Activated CD8-positive, alpha-beta memory T cell treated with anti-CD3 and anti-CD28 coated beads, Interleukin-2, amount 10 ng/mL, durations not matched to agents 7 days and 5 days (primary cell): Measurements from ENCODE around the gene DOCK1. TPM values are rescaled to one million over a fixed set of nuclear protein-coding genes. Genes with fewer than 3 reads are reported as not detected.

Experiments used
- ATAC-seq: fragments of 150-1000 bp; cut with Tn5 transposase; one replicate; pipeline ENCODE4 v1.10.0; 2021; ENCODE audit warnings: moderate library complexity
- CTCF ChIA-PET: fragments of 350-600 bp; sonication (Branson Sonifier 250); formaldehyde crosslinking; loops from one replicate; lab custom pipeline; 2021; ENCODE audit warnings: antibody characterized with exemption; lab: Charles Lee
- DNase-seq: peaks from one replicate; pipeline ENCODE4 v3.0.0-alpha.2; 2020
- H3K27ac Mint-ChIP-seq: one replicate; pipeline ENCODE4 v1.8.0; 2021; ENCODE audit warnings: mild to moderate bottlenecking, mixed read lengths
- H3K27me3 Mint-ChIP-seq: one replicate; pipeline ENCODE4 v1.8.0; 2021; ENCODE audit warnings: mixed read lengths
- H3K36me3 Mint-ChIP-seq: one replicate; pipeline ENCODE4 v1.8.0; 2021; ENCODE audit warnings: mild to moderate bottlenecking, mixed read lengths
- H3K4me1 Mint-ChIP-seq: one replicate; pipeline ENCODE4 v1.8.0; 2021; ENCODE audit warnings: mixed read lengths
- H3K4me3 Mint-ChIP-seq: one replicate; pipeline ENCODE4 v1.8.0; 2021; ENCODE audit warnings: mild to moderate bottlenecking, moderate library complexity, mixed read lengths
- H3K9me3 Mint-ChIP-seq: one replicate; pipeline ENCODE4 v1.8.0; 2022; ENCODE audit warnings: low read depth, mixed read lengths
- total RNA-seq, 2 experiments: library from RNA; stranded (reverse); gene quantifications; one replicate each; pipeline ENCODE4 v1.2.3, GENCODE V29; 2021

Gene DOCK1
- total RNA-seq, 2 experiments from 2014 or later = 0.07 TPM; not detected in 1

GRCh38 chr10:127318396-127318795, 413.2 kb downstream of the DOCK1 start:
- no peak overlapping the region for H3K27ac Mint-ChIP-seq
- no peaks in the 10 kb centered on the region for H3K9me3 Mint-ChIP-seq
- no peak overlapping the region for H3K4me3 Mint-ChIP-seq
- no peaks in the 10 kb centered on the region for H3K27me3 Mint-ChIP-seq
- H3K36me3 Mint-ChIP-seq = no peaks in the 10 kb centered on the region
- CTCF ChIA-PET = no interaction called here
- DNase-seq (no peak), ATAC-seq (no peak)
- H3K4me1 Mint-ChIP-seq = no peaks in the 10 kb centered on the region

DNA sequence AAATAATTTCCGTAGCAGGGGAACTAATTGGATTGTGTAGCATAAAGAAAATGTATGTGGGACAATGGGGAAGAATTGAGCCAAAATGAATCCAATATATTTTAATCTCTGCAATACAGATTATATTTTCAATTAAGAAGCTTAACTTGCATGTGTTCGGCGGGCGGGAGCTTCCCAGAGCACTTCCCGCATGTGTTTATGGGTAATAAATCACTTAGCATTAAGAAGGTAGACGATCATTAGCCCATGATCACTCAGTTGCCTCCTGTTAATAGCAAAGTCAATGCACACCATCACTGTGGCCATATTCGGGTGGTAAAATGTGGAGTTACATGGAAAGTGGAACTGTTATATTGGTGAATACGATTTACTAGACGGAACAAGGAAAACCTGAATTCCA, 414.0 kb downstream of the DOCK1 start:
- no peak overlapping the region for H3K27ac Mint-ChIP-seq

GRCh38 chr10:127319691-127320090, 414.5 kb downstream of the DOCK1 start:
- ATAC-seq (no peak), DNase-seq (no peak)
- no peaks in the 10 kb centered on the region for H3K36me3 Mint-ChIP-seq
- H3K27ac Mint-ChIP-seq = no peak overlapping the region
- H3K27me3 Mint-ChIP-seq = no peaks in the 10 kb centered on the region
- CTCF ChIA-PET = no interaction called here
- no peaks in the 10 kb centered on the region for H3K9me3 Mint-ChIP-seq
- no peaks in the 10 kb centered on the region for H3K4me1 Mint-ChIP-seq
- H3K4me3 Mint-ChIP-seq = no peak overlapping the region

More for the DNA sequence above, 414.0 kb downstream of the DOCK1 start:
- Mint-ChIP-seq H3K9me3 (no peaks in the 10 kb centered on the region), H3K36me3 (no peaks in the 10 kb centered on the region), H3K27me3 (no peaks in the 10 kb centered on the region), H3K4me1 (no peaks in the 10 kb centered on the region), H3K4me3 (no peak overlapping the region)
- ATAC-seq = no peak
- no peak for DNase-seq
- CTCF ChIA-PET = no interaction called here

DNA sequence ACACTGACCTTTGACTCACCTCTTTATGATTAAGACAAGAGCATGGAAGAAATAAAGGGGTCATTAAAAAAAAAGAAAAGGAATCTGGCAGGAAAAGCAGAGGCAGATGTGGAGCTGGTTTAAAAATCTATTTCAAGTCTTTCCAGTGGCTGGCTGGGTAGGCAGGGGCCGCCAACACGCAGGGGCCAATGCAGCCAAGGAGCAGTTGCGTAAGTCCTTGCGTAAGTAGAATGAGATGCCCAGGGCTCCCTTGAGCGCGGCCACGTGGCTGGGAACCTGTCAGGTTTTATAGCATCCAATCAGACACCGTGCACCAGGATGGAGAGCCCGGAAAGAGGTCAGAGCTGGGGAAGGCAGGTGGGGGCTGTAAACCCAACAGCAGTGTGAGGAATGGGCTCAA, 414.9 kb downstream of the DOCK1 start:
- CTCF ChIA-PET = no interaction called here
- no peaks in the 10 kb centered on the region for H3K36me3 Mint-ChIP-seq
- H3K9me3 Mint-ChIP-seq = no peaks in the 10 kb centered on the region
- ATAC-seq (no peak), DNase-seq (no peak)
- no peaks in the 10 kb centered on the region for H3K4me1 Mint-ChIP-seq
- H3K4me3 Mint-ChIP-seq = no peak overlapping the region
- no peaks in the 10 kb centered on the region for H3K27me3 Mint-ChIP-seq
- no peak overlapping the region for H3K27ac Mint-ChIP-seq

DNA sequence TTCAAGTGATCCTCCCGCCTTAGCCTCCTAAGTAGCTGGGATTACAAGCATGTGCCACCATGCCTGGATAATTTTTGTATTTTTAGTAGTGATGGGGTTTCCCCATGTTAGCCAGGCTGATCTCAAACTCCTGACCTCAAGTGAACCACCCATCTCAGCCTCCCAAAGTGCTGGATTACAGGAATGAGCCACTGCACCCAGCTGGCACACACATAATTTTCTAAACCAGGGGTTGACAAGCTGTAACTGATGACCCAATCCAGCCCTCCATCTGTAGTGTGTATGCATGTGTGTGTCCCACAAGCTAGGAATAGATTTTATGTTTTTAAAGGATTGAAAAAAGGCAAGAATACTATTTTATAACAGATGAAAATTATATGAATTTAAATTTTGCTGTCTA, 417.1 kb downstream of the DOCK1 start:
- Mint-ChIP-seq H3K4me3 (no peak overlapping the region), H3K27ac (no peak overlapping the region), H3K36me3 (no peaks in the 10 kb centered on the region), H3K9me3 (no peaks in the 10 kb centered on the region), H3K4me1 (no peaks in the 10 kb centered on the region), H3K27me3 (no peaks in the 10 kb centered on the region)
- CTCF ChIA-PET = no interaction called here
- ATAC-seq = no peak
- no peak for DNase-seq

DNA sequence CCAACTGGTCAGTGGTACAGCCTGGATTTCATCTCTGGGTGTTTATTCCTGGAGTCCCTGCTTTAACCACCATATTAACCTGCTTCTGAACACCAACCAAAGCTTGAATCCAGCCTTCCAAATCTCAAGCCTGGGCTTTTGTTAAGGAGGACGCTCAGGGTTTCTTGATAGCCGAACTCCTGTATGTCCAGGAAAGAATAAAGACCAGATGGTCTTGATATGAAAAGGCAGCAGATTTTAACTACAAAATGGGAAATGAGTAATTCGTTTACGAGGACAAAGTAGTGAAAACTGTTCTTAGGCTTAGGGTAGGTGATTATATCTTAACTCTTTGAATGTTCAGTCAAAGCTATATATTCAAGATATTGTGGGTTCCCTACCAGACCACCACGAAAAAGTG, 420.3 kb downstream of the DOCK1 start:
- no peak overlapping the region for H3K27ac Mint-ChIP-seq
- no peaks in the 10 kb centered on the region for H3K27me3 Mint-ChIP-seq
- no peak overlapping the region for H3K4me3 Mint-ChIP-seq
- CTCF ChIA-PET = no interaction called here
- no peaks in the 10 kb centered on the region for H3K4me1 Mint-ChIP-seq
- H3K36me3 Mint-ChIP-seq = no peaks in the 10 kb centered on the region
- H3K9me3 Mint-ChIP-seq = no peaks in the 10 kb centered on the region
- ATAC-seq (no peak), DNase-seq (no peak)

DNA sequence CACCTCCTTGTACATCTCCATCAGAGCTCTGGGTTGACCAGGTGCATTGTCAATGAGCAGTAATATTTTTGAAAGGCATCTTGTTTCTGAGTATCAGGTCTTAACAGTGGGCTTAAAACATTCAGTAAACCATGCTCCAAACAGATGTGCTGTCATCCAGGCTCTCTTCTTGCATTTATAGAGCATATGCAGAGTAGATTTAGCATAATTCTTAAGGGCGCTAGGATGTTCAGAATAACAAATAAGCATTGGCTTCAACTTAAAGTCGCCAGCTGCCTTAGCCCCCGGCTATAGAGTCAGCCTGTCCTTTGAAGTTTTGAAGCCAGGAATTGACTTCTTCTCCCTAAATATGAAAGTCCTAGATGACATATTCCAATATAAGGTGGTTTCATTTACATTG, 421.7 kb downstream of the DOCK1 start:
- Mint-ChIP-seq H3K27ac (no peak overlapping the region), H3K4me3 (no peak overlapping the region), H3K9me3 (no peaks in the 10 kb centered on the region), H3K4me1 (no peaks in the 10 kb centered on the region), H3K27me3 (no peaks in the 10 kb centered on the region), H3K36me3 (no peaks in the 10 kb centered on the region)
- no peak for DNase-seq
- CTCF ChIA-PET = no interaction called here
- ATAC-seq = no peak

GRCh38 chr10:127331696-127332095, 426.5 kb downstream of the DOCK1 start:
- ATAC-seq = no peak
- Mint-ChIP-seq H3K4me3 (no peak overlapping the region), H3K4me1 (no peaks in the 10 kb centered on the region), H3K27ac (no peak overlapping the region), H3K9me3 (no peaks in the 10 kb centered on the region), H3K36me3 (no peaks in the 10 kb centered on the region), H3K27me3 (no peaks in the 10 kb centered on the region)
- CTCF ChIA-PET = no interaction called here
- no peak for DNase-seq

- Mint-ChIP-seq H3K4me3 (no peak overlapping the region), H3K27ac (no peak overlapping the region), H3K27me3 (no peaks in the 10 kb centered on the region), H3K36me3 (no peaks in the 10 kb centered on the region), H3K9me3 (no peaks in the 10 kb centered on the region), H3K4me1 (no peaks in the 10 kb centered on the region)
- CTCF ChIA-PET = no interaction called here
- ATAC-seq (no peak), DNase-seq (no peak)
These were observed 427.4 kb downstream of the DOCK1 start for GRCh38 chr10:127332631-127333030.

DNA sequence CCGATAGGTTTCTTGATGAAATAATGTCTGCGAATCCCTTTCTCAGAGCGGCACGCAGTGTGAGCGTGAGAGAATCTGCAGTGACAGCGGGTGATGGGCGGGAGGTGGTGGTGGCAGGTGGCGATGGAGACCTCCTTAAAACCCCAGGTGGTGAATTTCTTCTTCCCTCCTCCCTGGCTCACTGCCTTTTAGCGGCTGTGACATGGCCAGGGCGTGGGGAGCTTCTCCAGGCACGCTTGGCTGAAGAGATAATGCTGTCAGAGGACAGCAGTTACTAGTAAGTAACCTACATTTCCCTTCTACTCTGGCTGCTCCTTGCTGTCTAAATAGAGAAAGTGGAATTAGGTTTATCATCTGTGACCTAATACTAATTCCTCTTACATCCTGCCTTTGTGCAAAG, 432.6 kb downstream of the DOCK1 start:
- H3K27me3 Mint-ChIP-seq = no peaks in the 10 kb centered on the region
- no peaks in the 10 kb centered on the region for H3K4me1 Mint-ChIP-seq
- H3K36me3 Mint-ChIP-seq = no peaks in the 10 kb centered on the region
- H3K27ac Mint-ChIP-seq = no peak overlapping the region
- ATAC-seq (no peak), DNase-seq (no peak)
- H3K4me3 Mint-ChIP-seq = no peak overlapping the region
- CTCF ChIA-PET = no interaction called here
- no peaks in the 10 kb centered on the region for H3K9me3 Mint-ChIP-seq

- Mint-ChIP-seq H3K27ac (no peak overlapping the region), H3K27me3 (no peaks in the 10 kb centered on the region), H3K9me3 (no peaks in the 10 kb centered on the region), H3K4me3 (no peak overlapping the region), H3K36me3 (no peaks in the 10 kb centered on the region), H3K4me1 (no peaks in the 10 kb centered on the region)
- CTCF ChIA-PET = no interaction called here
- ATAC-seq (no peak), DNase-seq (no peak)
These were observed 433.3 kb downstream of the DOCK1 start for GRCh38 chr10:127338399-127339110.

GRCh38 chr10:127343821-127344220, 438.6 kb downstream of the DOCK1 start:
- CTCF ChIA-PET = no interaction called here
- Mint-ChIP-seq H3K27ac (no peak overlapping the region), H3K4me1 (no peaks in the 10 kb centered on the region), H3K36me3 (no peaks in the 10 kb centered on the region), H3K27me3 (no peaks in the 10 kb centered on the region), H3K9me3 (no peaks in the 10 kb centered on the region), H3K4me3 (no peak overlapping the region)
- ATAC-seq (no peak), DNase-seq (no peak)

- CTCF ChIA-PET = no interaction called here
- ATAC-seq (no peak), DNase-seq (no peak)
- Mint-ChIP-seq H3K36me3 (no peaks in the 10 kb centered on the region), H3K27ac (no peak overlapping the region), H3K4me1 (no peaks in the 10 kb centered on the region), H3K4me3 (no peak overlapping the region), H3K9me3 (no peaks in the 10 kb centered on the region), H3K27me3 (no peaks in the 10 kb centered on the region)
These were observed 439.1 kb downstream of the DOCK1 start for GRCh38 chr10:127344346-127344745.

DNA sequence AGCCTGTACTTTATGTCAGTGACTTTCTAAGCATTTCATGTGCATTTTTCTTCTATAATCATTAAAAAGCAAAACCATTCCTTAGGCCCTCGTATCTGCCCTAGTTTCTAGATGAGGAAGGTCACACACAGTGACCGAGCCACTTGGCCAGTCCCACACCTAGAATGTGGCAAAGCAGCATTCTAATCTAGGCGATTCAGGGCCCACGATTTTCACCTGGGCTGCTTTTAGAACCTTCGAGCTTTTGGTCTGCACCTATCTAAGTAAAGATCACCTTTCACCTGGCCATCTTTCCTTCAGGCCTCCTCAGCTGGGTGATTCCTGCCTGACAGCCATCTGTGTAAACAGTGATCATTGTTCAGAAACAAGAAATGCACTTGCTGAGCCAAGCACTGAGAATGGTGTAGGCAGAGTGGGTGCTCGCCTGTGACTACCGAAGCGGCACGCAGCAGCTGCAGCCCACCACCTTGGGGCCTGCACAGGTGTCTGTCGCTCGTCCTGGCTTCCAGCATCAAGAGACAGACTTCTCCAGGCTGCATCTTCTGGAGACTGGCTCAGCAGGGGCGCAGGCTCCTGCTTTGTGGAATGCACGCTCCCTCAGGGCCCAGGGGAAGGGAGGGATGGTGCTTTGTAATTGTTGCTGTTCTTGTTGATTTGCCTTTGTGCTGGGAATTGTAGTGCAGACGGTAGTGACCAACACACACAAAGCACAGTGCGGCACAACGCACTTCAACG, 440.2 kb downstream of the DOCK1 start:
- DNase-seq (no peak), ATAC-seq (no peak)
- Mint-ChIP-seq H3K4me3 (no peak overlapping the region), H3K27me3 (no peaks in the 10 kb centered on the region), H3K27ac (no peak overlapping the region), H3K9me3 (no peaks in the 10 kb centered on the region), H3K36me3 (no peaks in the 10 kb centered on the region), H3K4me1 (no peaks in the 10 kb centered on the region)
- CTCF ChIA-PET = no interaction called here
